CD4-positive, alpha-beta T cell (primary cell): Measurements from ENCODE around the gene RAP1A. TPM values are rescaled to one million over a fixed set of nuclear protein-coding genes. Genes with fewer than 3 reads are reported as not detected.
"Not testable (repeated sequence)": the region's sequence is repeated elsewhere in the genome, so short reads cannot be mapped to it uniquely, and the experiment has no call there.

Source experiments
- ATAC-seq: fragments of 200-7000 bp; cut with Tn5 transposase; one replicate; pipeline ENCODE4 v1.10.0; 2022; ENCODE audit warnings: mild to moderate bottlenecking; ENCODE audit not compliant: poor library complexity
- CTCF ChIA-PET: fragments of 350-600 bp; sonication (Branson Sonifier 250); formaldehyde crosslinking; loops from one replicate; lab custom pipeline; 2021; ENCODE audit warnings: antibody characterized with exemption, inconsistent platforms; lab: Charles Lee
- POLR2A ChIA-PET: fragments of 350-600 bp; sonication (Branson Sonifier 250); formaldehyde crosslinking; loops from one replicate; lab custom pipeline; 2021; ENCODE audit warnings: antibody characterized with exemption, inconsistent platforms; lab: Charles Lee
- DNase-seq, 14 experiments: peaks; one replicate each; pipeline ENCODE4 v3.0.0-alpha.2; 2013 to 2020; ENCODE audit warnings: mixed read lengths in 2 of 14
- H3K27ac ChIP-seq, 2 donors: one replicate each; pipeline versions ENCODE4 v1.5.1 to v1.7.0; 2013; ENCODE audit warnings: low read length in 2 of 2, low read depth in 1 of 2, mild to moderate bottlenecking in 1 of 2
- H3K27me3 ChIP-seq, 2 experiments: 1 replicate in 1 of 2; 2 replicates in 1 of 2; pipeline versions ENCODE4 v1.6.1 to v1.7.0; 2013; ENCODE audit warnings: low read length in 2 of 2, control low read depth in 1 of 2, mild to moderate bottlenecking in 1 of 2, moderate library complexity in 1 of 2; ENCODE audit not compliant: insufficient read depth in 2 of 2, control insufficient read depth in 1 of 2
- H3K36me3 ChIP-seq: one replicate; pipeline ENCODE4 v1.6.1; 2013; ENCODE audit warnings: low read length, control low read depth; ENCODE audit not compliant: insufficient read depth
- H3K4me1 ChIP-seq: one replicate; pipeline ENCODE4 v1.6.1; 2013; ENCODE audit warnings: low read length, control low read depth; ENCODE audit not compliant: insufficient read depth
- H3K4me3 ChIP-seq: one replicate; pipeline ENCODE4 v1.5.1; 2013; ENCODE audit warnings: mild to moderate bottlenecking, low read length, moderate library complexity
- H3K9me3 ChIP-seq, 2 experiments: 1 replicate in 1 of 2; 2 replicates in 1 of 2; pipeline versions ENCODE4 v1.6.1 to v1.7.0; 2013; ENCODE audit warnings: low read length in 2 of 2, mild to moderate bottlenecking in 2 of 2, control low read depth in 1 of 2, moderate library complexity in 1 of 2; ENCODE audit not compliant: control insufficient read depth in 1 of 2, insufficient read depth in 1 of 2
- H3K27ac Mint-ChIP-seq: one replicate; pipeline ENCODE4 v1.8.0; 2020; ENCODE audit warnings: mixed read lengths
- H3K27me3 Mint-ChIP-seq: one replicate; pipeline ENCODE4 v1.8.0; 2021; ENCODE audit warnings: mixed read lengths
- H3K36me3 Mint-ChIP-seq: one replicate; pipeline ENCODE4 v1.8.0; 2021; ENCODE audit warnings: low read depth, mixed read lengths
- H3K4me1 Mint-ChIP-seq: one replicate; pipeline ENCODE4 v1.8.0; 2021; ENCODE audit warnings: low read depth, mixed read lengths
- H3K4me3 Mint-ChIP-seq: one replicate; pipeline ENCODE4 v1.8.0; 2020; ENCODE audit warnings: mild to moderate bottlenecking, mixed read lengths
- H3K9me3 Mint-ChIP-seq: one replicate; pipeline ENCODE4 v1.8.0; 2020; ENCODE audit warnings: mixed read lengths
- CTCF ChIP-seq: fragments of 200-600 bp; IDR thresholded peaks from one replicate; pipeline ENCODE4 v1.8.0; 2022; ENCODE audit warnings: antibody characterized with exemption, mild to moderate bottlenecking
- intact Hi-C, 2 experiments: fragments of 100-400 bp; cut with DNase I in 1 of 2; cut with micrococcal nuclease in 1 of 2; formaldehyde crosslinking; loops; one replicate each; pipeline versions ENCODE4 v1.15.1 to v1.9.0; 2023 to 2025; cut with DNase I, micrococcal nuclease
- total RNA-seq, 174 experiments: library from RNA in 2 of 174; stranded (reverse) in 2 of 174; gene quantifications; one replicate each; pipeline ENCODE4 v1.2.3 and lab custom pipeline; 2021 to 2026

The RAP1A gene
- total RNA-seq, 2 experiments from 2014 or later, result 63.8 to 67.1 TPM

- peak overlapping the region; percentile 50 for H3K4me3 Mint-ChIP-seq
- TF ChIP-seq CTCF, result no peak
- H3K27ac Mint-ChIP-seq, result peak overlapping the region; percentile 95
- H3K9me3 Mint-ChIP-seq, result no peaks in the 10 kb centered on the region
- Histone ChIP-seq H3K4me3 (peak overlapping the region; percentile 1), H3K27ac (peak overlapping the region; percentile 4 to 37), H3K9me3 (no peaks in the 10 kb centered on the region), H3K36me3 (peaks cover 5% of the 10 kb centered on the region), H3K4me1 (peaks cover 19% of the 10 kb centered on the region), H3K27me3 (no peaks in the 10 kb centered on the region)
- POLR2A ChIA-PET, result interaction anchor here (0.6 to 3.4 kb wide), 7 partner anchors 9 to 122 kb away, joined by 3 to 26 read pairs (median 5); partner anchors contain the start of gene RAP1A
- H3K4me1 Mint-ChIP-seq, result peaks cover 87% of the 10 kb centered on the region
- peaks cover 27% of the 10 kb centered on the region for H3K36me3 Mint-ChIP-seq
- CTCF ChIA-PET, result interaction anchor here (1.3 to 5.9 kb wide), 2 partner anchors 15 to 121 kb away, joined by 4 to 28 read pairs; no protein-coding TSS in a partner anchor
- intact Hi-C loops, result loop anchor here in 1 of 2 experiments (5.0 to 10.0 kb wide), 2 partner anchors 33 to 55 kb away; no protein-coding TSS in a partner anchor
- no peak for DNase-seq
- no peaks in the 10 kb centered on the region for H3K27me3 Mint-ChIP-seq
- no peak for ATAC-seq
These were observed 9.8 kb downstream of the RAP1A start for GRCh38 chr1:111629190-111629954.

GRCh38 chr1:111630567-111630966, 11.0 kb downstream of the RAP1A start:
- peaks cover 86% of the 10 kb centered on the region for H3K4me1 Mint-ChIP-seq
- POLR2A ChIA-PET, result interaction anchor here (0.8 to 3.4 kb wide), 3 partner anchors 11 to 61 kb away, joined by 3 to 26 read pairs (median 5); partner anchors contain the start of gene RAP1A

GRCh38 chr1:111631502-111631901, 11.9 kb downstream of the RAP1A start:
- peak overlapping the region; percentile 95 for H3K27ac Mint-ChIP-seq
- no peaks in the 10 kb centered on the region for H3K9me3 Mint-ChIP-seq
- no peak for TF ChIP-seq CTCF
- peak overlapping the region; percentile 28 for H3K4me3 Mint-ChIP-seq
- DNase-seq (no peak), ATAC-seq (no peak)
- no peaks in the 10 kb centered on the region for H3K27me3 ChIP-seq
- intact Hi-C loops, result no loop called here
- H3K9me3 ChIP-seq, result no peaks in the 10 kb centered on the region
- H3K36me3 Mint-ChIP-seq, result peaks cover 41% of the 10 kb centered on the region
- CTCF ChIA-PET, result interaction anchor here (1.3 kb wide), 1 partner anchor 16 kb away, joined by 3 read pairs; no protein-coding TSS in a partner anchor
- H3K4me1 ChIP-seq, result peaks cover 20% of the 10 kb centered on the region
- peaks cover 5% of the 10 kb centered on the region for H3K36me3 ChIP-seq
- H3K27me3 Mint-ChIP-seq, result no peaks in the 10 kb centered on the region
- H3K4me3 ChIP-seq, result no peak overlapping the region
- no peak overlapping the region for H3K27ac ChIP-seq
- H3K4me1 Mint-ChIP-seq, result peaks cover 86% of the 10 kb centered on the region
- POLR2A ChIA-PET, result no interaction called here

More at GRCh38 chr1:111630567-111630966, 11.0 kb downstream of the RAP1A start:
- Histone ChIP-seq H3K36me3 (peaks cover 5% of the 10 kb centered on the region), H3K27me3 (no peaks in the 10 kb centered on the region), H3K27ac (no peak overlapping the region), H3K4me3 (no peak overlapping the region), H3K9me3 (no peaks in the 10 kb centered on the region), H3K4me1 (peaks cover 21% of the 10 kb centered on the region)
- peak overlapping the region; percentile 95 for H3K27ac Mint-ChIP-seq
- CTCF ChIA-PET, result interaction anchor here (1.1 to 1.3 kb wide), 2 partner anchors 9 to 17 kb away, joined by 3 read pairs; no protein-coding TSS in a partner anchor
- no peaks in the 10 kb centered on the region for H3K9me3 Mint-ChIP-seq
- DNase-seq (no peak), ATAC-seq (no peak)
- peaks cover 33% of the 10 kb centered on the region for H3K36me3 Mint-ChIP-seq
- H3K4me3 Mint-ChIP-seq, result peak overlapping the region; percentile 34
- no peak for TF ChIP-seq CTCF
- intact Hi-C loops, result no loop called here
- no peaks in the 10 kb centered on the region for H3K27me3 Mint-ChIP-seq

GRCh38 chr1:111632771-111633170, 13.2 kb downstream of the RAP1A start:
- H3K4me3 Mint-ChIP-seq, H3K9me3 Mint-ChIP-seq, H3K27ac ChIP-seq, H3K9me3 ChIP-seq, H3K36me3 ChIP-seq, H3K27me3 ChIP-seq, CTCF ChIA-PET, H3K4me3 ChIP-seq, POLR2A ChIA-PET, ATAC-seq, H3K27me3 Mint-ChIP-seq, DNase-seq, intact Hi-C loops: not testable (repeated sequence)
- peaks cover 20% of the 10 kb centered on the region for H3K4me1 ChIP-seq
- H3K27ac Mint-ChIP-seq, result peak overlapping the region; percentile 95
- H3K4me1 Mint-ChIP-seq, result peaks cover 91% of the 10 kb centered on the region
- H3K36me3 Mint-ChIP-seq, result peaks cover 45% of the 10 kb centered on the region
